NCI-H2107 (cell line): ENCODE measurements around the gene OR5A1.
"Not testable (repeated sequence)": the region's sequence is repeated elsewhere in the genome, so short reads cannot be mapped to it uniquely, and the experiment has no call there.

Experiments
- DNase-seq: peaks from one replicate; lab custom pipeline; 2025; lab: John Stamatoyannopoulos, UW

OR5A1 gene

DNA sequence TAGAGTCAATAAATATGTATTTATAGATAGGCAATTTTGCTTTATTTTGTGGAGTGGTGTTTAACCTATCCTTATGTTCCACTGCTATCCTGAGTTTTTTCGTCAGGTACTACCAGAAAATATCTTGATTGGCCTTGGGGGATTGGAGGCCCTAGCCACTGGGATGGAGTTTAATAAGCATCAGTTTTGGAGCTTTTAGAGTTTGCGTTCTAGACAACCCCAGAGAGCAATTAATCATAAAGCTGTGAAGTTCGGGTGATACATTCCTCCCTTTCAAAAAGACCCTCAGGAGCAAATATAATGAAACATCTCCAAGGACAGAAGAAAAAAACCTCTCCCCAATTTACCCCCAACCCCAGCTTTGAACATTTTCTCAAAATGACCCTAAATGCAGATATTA lies at the start of gene OR5A1:
OR5A1 (plus strand) TSS at position 301 of the 400 bp plus-strand sequence. CDS start 6,700 bp downstream, outside the sequence.
- DNase-seq, result no peak

DNA sequence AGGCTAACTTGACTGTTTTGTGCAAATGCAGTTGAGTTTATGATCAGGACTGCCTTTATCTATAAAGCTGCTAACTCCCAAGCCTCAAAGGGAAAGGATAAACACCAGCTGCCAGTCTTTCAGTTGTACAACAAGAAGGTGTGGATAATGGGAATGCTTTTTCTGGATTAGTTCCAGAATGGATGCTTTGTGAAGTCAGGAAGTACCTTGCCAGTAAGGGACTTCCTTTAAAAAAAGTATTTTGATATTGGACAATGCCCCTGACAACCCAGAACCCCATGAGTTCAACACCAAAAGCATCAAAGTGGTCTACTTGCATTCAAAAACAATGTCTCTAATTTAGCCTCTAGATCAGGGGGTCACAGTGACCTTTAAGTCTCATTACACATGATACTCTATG lies 42.1 kb upstream of the OR5A1 start:
- DNase-seq, result no peak

DNA sequence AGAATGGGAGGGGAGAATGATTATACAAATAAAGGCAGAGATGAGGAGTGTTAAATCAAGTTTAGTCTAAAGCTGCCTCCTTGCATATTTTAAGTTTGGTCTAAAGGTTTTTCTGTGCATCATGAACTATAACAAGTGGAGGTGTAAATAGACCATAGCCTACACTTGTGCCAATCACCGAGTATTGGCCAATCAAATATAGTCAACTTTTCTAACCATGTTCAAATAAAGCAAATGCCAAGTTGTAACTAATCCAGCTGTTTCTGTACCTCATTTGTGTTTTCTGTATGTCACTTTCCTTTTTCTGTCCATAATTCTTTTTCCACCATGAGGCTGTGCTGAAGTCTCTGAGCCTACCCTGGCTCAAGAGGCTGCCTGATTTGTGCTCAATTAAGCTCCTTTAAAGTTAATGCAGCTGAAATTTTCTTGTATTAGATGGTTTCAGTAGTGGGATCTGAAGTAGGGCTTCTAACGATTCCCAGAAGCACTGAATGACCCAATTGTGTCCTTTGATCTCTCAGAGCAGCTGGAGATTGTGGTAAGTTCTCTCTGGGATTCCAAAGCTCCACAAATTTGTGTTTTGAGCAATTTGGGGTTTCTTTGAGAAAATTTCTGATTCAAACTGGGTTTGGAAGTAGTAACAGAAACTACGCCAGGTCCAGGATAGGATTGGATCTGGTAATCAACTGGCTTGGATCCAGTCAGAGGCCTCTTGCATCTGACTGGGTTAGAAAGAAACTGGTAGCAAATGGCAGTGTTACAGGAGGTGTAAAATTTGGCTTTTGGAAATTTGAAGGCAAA lies 35.6 kb upstream of the OR5A1 start:
- no peak for DNase-seq

DNA sequence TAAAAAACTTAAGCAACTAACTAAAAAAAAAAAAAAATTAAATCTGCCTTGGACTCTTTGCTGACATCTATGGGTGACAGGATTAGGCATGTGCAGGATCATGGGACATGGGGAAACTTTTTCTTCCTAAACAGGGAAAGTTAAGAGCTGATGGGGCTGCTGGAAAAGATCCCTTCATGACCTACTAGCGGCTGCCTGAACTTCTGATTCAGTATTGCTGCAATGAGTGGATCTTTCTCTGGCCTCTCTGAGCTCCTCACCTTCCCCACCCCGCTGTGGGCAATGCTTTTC lies 35.1 kb upstream of the OR5A1 start:
- no peak for DNase-seq

DNA sequence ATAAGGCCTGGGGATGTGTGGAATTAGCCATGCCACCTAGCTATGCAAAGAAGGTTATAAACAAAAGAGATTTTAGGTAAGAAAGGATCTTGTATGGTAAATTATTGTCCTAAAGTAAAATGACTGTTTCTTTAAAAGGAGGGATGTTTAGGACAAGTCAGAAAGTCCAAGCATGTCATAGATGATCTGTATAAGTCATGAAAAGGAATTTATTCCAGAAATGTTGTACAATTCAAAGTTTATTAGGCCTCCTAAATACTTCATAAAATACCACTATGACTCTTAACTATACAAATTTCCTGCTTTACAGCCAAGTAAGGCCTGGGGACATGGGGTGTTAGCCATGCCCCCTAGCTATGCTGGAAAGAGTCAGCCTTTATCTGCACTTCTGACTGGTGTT lies 32.7 kb upstream of the OR5A1 start:
- DNase-seq, result no peak

DNA sequence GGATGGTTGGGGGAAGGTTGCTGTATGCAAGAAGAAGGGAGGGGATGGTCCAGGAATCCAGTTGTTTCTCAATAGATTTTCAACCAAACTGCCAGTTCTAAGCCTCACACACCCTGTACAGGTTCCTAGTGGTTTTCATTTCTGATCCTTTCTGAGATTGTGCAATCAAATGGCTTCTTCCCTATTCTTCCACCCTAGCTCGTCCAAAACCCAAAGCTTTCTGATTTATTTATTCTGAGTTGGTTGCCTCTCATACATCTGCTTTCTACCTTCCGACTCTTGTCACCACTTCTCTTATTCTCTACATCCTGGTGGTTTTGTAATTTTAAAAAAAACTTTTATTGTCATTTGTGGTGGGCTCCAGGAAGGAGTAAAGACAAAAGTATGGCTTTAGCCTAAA lies 22.6 kb upstream of the OR5A1 start:
- DNase-seq, result no peak

DNA sequence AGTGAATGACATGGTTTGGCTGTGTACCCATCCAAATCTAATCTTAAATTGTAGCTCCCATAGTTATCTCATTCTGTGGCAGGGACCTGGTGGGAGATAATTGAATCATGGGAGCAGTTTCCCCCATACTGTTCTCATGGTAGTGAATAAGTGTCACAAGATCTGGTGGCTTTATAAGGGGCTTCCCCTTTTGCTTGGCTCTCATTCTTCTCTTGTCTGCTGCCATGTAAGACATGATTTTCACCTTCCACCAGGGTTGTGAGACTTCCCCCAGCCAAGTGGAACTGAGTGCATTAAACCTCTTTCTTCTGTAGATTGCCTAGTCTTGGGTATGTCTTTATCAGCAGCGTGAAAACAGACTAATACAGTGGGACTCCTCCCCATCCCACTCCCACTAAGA lies 21.2 kb upstream of the OR5A1 start:
- no peak for DNase-seq

DNA sequence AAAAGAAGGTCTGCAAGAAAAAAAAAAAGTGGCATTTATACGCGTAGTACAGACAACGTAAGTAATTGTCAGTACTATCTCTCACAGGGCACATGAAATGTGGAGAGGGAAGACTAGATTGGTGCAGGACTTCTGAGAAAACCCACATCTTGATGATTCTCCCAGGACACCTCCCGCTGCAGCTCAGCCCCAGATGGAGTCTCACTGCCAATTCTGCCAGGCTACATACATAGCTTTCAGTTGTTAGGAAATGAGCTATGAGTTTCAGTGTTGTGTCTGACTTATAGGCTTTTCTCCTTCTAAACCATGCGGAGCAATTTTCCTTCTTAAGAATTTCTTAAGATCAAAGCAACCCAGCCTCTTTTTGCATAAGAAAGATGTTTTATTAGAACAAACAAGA lies 19.7 kb upstream of the OR5A1 start:
- DNase-seq, result no peak

DNA sequence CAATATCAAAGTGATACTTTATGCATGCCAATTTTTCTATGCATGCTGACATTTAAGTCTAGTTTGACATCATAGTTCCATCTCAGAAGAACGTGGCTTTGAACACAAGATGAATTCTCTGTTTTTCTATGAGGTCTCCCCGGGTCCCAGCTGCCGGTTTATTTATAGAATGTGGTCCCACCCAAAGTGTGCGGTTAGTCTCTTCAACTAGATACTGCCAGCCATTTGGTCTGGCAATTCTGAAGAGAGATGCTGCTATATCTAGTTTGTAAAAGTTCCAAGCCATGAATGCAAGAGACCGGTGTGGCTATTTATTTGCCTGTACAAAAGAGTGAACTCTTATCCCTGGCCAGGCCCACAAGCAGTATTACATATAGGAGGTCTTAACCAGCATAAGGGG lies 19.2 kb upstream of the OR5A1 start:
- no peak for DNase-seq

DNA sequence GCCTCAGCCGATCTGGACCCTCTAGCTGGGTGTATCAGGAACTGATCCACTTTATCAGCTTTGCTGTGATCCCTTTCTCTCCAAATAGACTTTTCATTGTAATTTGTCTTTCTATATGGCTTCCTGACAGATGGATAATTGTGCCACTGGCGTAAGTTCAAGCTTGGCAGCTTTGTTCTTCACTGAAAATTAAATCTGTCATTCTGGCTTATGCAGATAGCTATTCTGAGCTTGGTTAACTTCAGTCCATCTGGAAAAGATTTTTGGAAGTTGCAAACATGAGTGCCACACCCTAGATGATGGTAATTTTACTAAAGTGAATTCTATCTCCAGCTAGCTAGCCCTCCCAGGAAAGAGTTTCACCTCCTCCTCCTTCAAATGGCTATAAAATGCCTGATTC lies 18.1 kb upstream of the OR5A1 start:
- DNase-seq, result no peak

DNA sequence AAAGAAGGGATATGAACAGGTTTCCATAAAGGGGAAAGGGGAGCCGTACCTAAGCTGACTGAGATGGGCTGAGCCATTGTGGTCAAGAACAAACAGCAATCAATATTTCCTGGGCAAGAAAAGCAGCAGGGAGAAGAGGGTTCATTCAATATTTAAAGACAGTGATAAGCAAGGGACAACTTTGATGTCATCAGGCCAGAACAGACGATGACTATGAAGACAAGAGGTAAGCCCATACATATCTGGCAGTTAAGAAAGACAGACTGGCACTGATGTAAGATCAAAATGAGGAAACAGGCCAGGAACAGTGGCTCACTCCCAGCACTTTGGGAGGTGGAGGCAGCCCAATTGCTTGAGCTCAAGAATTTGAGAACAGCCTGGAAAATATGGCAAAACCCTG lies 12.4 kb upstream of the OR5A1 start:
- no peak for DNase-seq

DNA sequence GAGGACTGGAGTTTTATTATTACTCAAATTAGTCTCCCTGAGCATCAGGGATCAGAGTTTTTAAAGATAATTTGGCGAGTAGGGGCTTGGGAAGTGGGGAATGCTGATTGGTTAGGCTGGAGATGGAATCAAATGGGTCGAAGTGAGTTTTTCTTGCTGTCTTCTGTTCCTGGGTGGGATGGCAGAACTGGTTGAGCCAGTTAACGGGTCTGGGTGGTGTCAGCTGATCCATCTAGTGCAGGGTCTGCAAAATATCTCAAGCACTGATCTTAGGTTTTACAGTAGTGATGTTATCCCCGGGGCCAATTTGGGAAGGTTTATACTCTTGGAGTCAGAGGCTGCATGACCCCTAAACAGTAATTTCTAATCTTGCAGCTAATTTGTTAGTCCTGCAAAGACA lies 11.1 kb upstream of the OR5A1 start:
- no peak for DNase-seq

DNA sequence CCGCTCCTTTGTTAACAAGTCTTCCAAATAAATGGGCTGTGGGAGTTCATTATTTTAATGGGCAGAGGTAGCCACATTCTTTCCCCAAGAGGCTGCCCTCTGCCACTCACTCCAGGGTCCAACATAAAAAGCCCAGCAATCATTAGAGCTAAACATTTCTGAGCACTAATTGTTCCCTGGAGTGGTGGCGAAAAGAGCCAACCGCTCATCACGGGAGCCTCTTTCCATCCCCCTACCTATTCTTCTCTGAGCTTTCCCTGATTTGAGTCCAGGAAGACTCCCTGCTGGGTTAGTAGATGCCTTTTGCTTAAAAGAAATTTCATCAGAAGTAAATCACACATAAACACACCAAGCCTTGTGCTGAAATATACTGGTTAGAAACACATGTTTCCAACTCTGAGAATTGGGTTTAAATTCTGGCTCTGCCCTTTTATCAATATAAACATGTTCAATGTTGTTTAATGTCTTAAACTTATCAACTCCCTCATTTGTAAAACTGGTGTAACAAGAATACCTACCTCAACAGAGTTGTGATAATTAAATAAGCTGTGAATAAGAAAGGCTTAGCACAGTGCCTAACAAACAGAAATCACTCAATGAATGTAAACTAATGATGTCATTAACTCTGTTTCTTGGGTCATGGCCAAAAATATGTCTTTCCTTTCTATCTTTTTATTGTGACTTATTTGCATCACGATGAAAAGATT lies 9.8 kb upstream of the OR5A1 start, which contains the start of gene OR5A2:
OR5A2 (minus strand) TSS at position 53 of the 707 bp plus-strand sequence. CDS start 3,460 bp downstream, outside the sequence.
- no peak for DNase-seq

DNA sequence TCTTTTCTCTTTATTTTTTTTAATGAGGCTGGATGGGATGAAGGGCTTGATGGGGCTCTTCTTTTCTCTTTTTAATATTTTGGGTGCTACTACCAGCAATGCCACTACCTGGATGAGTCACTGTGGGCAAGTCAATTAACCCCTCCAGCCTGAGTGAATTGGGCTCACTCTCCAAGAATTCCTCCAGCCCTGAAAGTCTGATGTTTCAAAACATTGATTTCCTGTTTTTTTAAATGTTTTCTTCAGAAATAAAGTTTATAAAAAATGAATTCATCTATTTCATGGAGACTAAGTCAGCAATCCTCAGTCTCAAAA lies 9.2 kb upstream of the OR5A1 start:
- DNase-seq, result no peak

DNA sequence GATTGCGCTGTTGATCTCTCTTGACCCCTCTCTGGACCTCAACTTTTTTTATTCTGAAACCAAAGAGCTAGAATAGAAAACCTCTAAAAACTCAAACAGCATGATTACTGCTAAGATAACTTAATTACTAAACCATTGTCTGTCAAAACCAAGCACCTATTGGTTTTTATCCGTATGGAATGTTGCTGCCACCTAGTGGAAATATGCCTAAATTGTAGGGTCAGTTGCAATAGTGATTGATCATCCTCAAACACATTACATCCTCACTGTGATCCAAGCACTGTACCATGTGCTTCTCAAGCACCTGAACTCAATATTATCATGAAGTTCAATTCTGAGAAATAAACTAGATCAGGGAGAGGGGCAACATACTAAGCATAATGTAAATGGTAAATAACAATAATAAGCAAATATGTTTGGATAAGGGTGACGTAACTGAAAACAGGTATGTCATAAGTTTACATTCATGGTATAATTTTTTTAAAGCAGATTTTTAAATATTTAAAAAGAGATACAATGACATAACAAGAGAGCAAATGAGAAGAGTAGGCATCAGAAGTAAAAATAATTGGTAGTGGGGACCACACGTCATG lies 6.2 kb upstream of the OR5A1 start:
- no peak for DNase-seq

DNA sequence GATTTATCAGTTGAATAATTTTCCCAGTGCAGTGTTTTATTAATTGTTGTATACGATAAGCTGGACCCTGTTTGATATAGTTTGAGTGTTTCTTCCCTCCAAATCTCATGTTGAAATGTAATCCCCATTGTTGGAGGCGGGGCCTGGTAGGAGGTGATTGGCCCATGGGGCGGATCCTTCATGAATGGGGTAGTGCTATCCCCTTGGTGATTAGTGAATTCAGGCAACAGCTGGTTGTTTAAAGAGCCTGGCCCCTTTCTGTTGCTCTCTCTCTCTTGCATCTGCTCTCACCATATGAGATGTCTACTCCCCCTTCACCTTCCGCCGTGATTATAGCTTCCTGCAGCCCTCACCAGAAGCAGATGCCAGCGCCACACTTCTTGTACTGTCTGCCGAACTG lies 1.5 kb downstream of the OR5A1 start:
- no peak for DNase-seq

DNA sequence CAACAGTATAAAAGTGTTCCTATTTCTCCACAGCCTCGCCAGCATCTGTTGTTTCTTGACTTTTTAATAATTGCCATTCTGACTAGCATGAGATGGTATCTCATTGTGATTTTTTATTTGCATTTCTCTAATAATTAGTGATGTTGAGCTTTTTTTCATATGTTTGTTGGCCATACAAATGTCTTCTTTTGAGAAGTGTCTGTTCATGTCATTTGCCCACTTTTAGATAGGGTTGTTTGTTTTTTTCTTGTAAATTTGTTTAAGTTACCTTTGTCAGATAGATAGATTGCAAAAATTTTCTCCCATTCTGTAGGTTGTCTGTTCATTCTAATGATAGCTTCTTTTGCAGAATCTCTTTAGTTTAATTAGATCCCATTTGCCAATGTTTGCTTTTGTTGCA lies 9.4 kb downstream of the OR5A1 start:
- not testable (repeated sequence) for DNase-seq

DNA sequence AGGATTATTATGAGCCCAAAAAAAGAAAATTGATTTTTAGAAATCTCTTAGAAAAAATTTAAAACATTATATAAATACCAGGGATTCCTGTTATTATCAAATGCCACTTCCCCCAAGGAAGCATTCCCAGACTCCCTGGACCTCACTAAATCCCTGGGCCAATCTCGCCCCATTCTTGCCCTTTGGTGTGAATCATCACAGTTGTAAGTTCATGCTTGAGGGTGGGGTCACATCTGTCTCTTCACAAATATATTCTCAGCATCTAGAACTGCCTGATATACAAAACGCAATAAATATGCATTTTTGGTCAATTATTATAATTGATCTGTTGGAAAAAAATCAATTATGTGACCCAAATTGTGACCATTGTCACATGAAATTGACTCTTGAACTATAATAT lies 12.2 kb downstream of the OR5A1 start:
- no peak for DNase-seq

DNA sequence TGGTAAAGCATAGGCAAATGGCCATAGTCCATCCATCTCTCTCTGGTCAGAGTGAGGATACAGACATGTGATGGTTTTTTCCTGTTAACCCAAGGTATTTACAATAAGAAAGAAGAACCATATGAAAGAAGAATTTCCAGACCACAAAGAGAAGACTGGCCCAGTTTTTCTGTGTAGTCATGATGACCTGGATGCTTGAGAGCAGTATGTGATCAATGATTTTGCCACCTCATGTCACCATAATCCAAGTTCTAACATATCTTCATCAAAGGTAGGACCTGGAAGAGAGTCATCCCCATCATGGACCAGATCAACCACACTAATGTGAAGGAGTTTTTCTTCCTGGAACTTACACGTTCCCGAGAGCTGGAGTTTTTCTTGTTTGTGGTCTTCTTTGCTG lies 20.4 kb downstream of the OR5A1 start, which contains the start of gene OR4D6:
OR4D6 (plus strand) TSS at position 301 of the 400 bp plus-strand sequence; CDS start at position 301, 0 bp downstream.
- no peak for DNase-seq

DNA sequence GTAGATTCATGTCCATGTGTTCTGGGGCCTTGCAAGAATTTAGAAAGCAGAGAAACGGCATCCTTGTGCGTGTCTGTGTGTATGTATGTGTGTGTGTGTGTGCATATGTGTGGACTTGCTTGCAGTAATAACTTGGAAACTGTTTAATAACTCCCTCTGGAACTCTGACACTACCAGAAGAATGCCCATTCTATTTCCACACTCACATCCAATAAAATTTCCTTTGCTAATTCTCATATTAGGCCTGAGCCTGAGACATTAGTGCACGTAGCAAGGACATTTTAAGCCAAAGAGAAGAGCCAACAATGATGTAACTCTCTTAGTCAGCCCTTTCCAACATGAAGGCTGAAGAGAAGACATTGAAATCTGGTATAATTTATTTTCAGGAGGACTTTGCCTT lies 23.6 kb downstream of the OR5A1 start:
- DNase-seq, result no peak

DNA sequence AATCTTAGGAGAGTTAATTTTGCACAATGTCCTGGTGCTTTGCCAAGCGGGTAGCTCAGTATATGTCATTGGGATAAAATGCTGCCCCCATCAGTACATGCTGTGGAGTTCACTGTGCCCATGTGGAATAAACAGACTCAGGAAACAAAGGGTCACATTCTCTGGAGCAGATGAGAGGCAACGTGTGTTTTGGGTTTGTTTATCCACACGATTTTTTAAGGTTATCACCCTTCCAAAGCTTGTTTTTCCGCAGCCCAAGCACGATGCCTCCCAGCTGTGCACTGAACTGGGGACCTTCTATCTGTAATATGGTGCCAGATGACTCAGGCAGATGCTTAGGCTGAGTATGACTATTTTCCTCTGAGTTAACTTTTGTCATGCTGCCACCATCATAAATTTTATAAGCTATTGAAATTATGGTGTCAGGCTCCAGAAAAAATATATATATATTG lies 26.9 kb downstream of the OR5A1 start:
- DNase-seq, result no peak

DNA sequence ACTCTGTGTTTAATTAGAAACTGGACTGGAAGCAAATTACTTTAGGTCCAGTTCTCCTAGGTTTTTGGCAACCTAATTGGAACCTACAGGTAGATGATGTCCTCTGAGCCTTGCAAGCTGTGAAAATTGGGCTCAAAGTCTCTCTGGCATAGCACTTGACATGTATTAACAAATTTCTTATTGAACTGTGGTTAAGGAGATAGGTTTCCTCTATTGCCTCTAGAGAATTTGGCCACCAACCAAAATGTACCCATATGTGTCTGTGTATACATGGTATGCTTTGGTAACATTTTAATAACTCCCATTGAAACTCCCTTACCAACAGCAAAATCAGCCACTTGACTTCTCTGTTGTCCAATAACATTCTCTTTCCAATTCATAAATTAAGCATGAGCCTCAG lies 36.7 kb downstream of the OR5A1 start, which contains the start of gene OR4D10:
OR4D10 (plus strand) TSS at position 301 of the 400 bp plus-strand sequence. CDS start 4,115 bp downstream, outside the sequence.
- no peak for DNase-seq

DNA sequence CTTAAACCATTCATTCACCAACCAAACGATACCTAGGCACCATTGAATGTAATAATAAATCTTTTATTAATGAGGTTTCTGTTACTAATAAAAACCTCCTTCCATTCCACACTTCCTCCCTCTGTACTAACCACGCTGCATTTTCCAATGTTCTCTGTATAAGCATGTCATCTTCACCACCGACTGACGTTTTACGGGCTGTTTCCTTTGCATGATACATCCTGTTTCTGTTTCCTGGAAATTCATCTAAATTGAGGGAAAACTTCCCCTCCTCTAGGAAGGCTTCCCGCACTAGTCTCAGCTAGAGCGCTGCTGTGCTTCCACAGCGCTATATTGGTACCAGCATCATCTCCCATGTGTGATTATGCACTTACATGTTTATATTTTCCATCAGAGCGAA lies 38.9 kb downstream of the OR5A1 start:
- no peak for DNase-seq
